BLaER1 treated with 17β-estradiol and CSF1 and Interleukin-3, amounts not matched to agents 10 nM and 100 nM (cell line): ENCODE measurements around the gene PPP1R14C.

Source experiments
- H3K27ac ChIP-seq, 11 experiments: shearing (Covaris generic); formaldehyde crosslinking; 2 replicates each; pipeline ENCODE4 v1.8.1; 2022
- H3K27me3 ChIP-seq, 11 experiments: shearing (Covaris generic); formaldehyde crosslinking; 2 replicates each; pipeline ENCODE4 v1.8.1; 2022
- H3K36me3 ChIP-seq, 11 experiments: shearing (Covaris generic); formaldehyde crosslinking; 2 replicates each; pipeline ENCODE4 v1.8.1; 2022
- H3K4me1 ChIP-seq, 10 experiments: shearing (Covaris generic); formaldehyde crosslinking; 2 replicates each; pipeline ENCODE4 v1.8.1; 2022
- H3K4me2 ChIP-seq, 11 experiments: shearing (Covaris generic); formaldehyde crosslinking; 2 replicates each; pipeline ENCODE4 v1.8.1; 2022
- H3K4me3 ChIP-seq, 10 experiments: shearing (Covaris generic); formaldehyde crosslinking; 2 replicates each; pipeline ENCODE4 v1.8.1; 2022
- H3K9ac ChIP-seq, 11 experiments: shearing (Covaris generic); formaldehyde crosslinking; 2 replicates each; pipeline ENCODE4 v1.8.1; 2022
- H3K9me3 ChIP-seq, 11 experiments: shearing (Covaris generic); formaldehyde crosslinking; replicated peaks in 1 of 11; 2 replicates each; pipeline ENCODE4 v1.8.1; 2022
- H4K20me1 ChIP-seq, 11 experiments: shearing (Covaris generic); formaldehyde crosslinking; 2 replicates each; pipeline ENCODE4 v1.8.1; 2022
- Cebpa-rat ChIP-seq, 11 experiments: shearing (Covaris generic); IDR thresholded peaks; 2 replicates each; pipeline ENCODE4 v1.8.1; 2022

The PPP1R14C gene

GRCh38 chr6:150247803-150248202 lies 105.0 kb downstream of the PPP1R14C start:
- H3K4me2 ChIP-seq = no peak overlapping the region
- peaks cover 0 to 11% (median 0%) of the 10 kb centered on the region in 11 experiments; a peak in 1 of 22 replicates for H3K27me3 ChIP-seq

GRCh38 chr6:150248300-150248699 lies 105.5 kb downstream of the PPP1R14C start:
- TF ChIP-seq Cebpa-rat (IDR thresholded peaks at IDR 0.05) = no peak
- Histone ChIP-seq H3K9ac (no peak overlapping the region), H3K4me3 (no peak overlapping the region), H3K27ac (no peak overlapping the region), H4K20me1 (no peaks in the 10 kb centered on the region), H3K4me1 (peaks cover 0 to 9% (median 3%) of the 10 kb centered on the region in 10 experiments; a peak in 9 of 20 replicates), H3K36me3 (peaks cover 0 to 9% (median 0%) of the 10 kb centered on the region in 11 experiments; a peak in 2 of 22 replicates), H3K9me3 (peaks cover 9 to 18% (median 14%) of the 10 kb centered on the region in 11 experiments), H3K4me2 (no peak overlapping the region), H3K27me3 (peaks cover 0 to 11% (median 0%) of the 10 kb centered on the region in 11 experiments; a peak in 1 of 22 replicates)

More at GRCh38 chr6:150247803-150248202, 105.0 kb downstream of the PPP1R14C start:
- no peak for TF ChIP-seq Cebpa-rat (IDR thresholded peaks at IDR 0.05)
- Histone ChIP-seq H3K4me1 (peaks cover 0 to 4% (median under 1%) of the 10 kb centered on the region in 10 experiments; a peak in 7 of 20 replicates), H3K4me3 (no peak overlapping the region), H3K27ac (no peak overlapping the region), H3K9me3 (peaks cover 9 to 18% (median 14%) of the 10 kb centered on the region in 11 experiments), H3K9ac (no peak overlapping the region), H3K36me3 (peaks cover 0 to 9% (median 0%) of the 10 kb centered on the region in 11 experiments; a peak in 2 of 22 replicates), H4K20me1 (no peaks in the 10 kb centered on the region)

GRCh38 chr6:150249261-150249660 lies 106.4 kb downstream of the PPP1R14C start:
- H3K9ac ChIP-seq = no peak overlapping the region
- H4K20me1 ChIP-seq = no peaks in the 10 kb centered on the region
- H3K4me1 ChIP-seq = peaks cover 0 to 13% (median 4%) of the 10 kb centered on the region in 10 experiments; a peak in 9 of 20 replicates
- peaks cover 0 to 5% (median 0%) of the 10 kb centered on the region in 11 experiments; a peak in 1 of 22 replicates for H3K27me3 ChIP-seq
- H3K4me3 ChIP-seq = no peak overlapping the region
- H3K4me2 ChIP-seq = no peak overlapping the region
- peaks cover 9 to 18% (median 14%) of the 10 kb centered on the region in 11 experiments for H3K9me3 ChIP-seq
- H3K27ac ChIP-seq = no peak overlapping the region
- H3K36me3 ChIP-seq = peaks cover 0 to 9% (median 0%) of the 10 kb centered on the region in 11 experiments; a peak in 2 of 22 replicates
- TF ChIP-seq Cebpa-rat (IDR thresholded peaks at IDR 0.05) = no peak

GRCh38 chr6:150250826-150251225 lies 108.0 kb downstream of the PPP1R14C start:
- Histone ChIP-seq H3K4me1 (peaks cover 0 to 13% (median 4%) of the 10 kb centered on the region in 10 experiments; a peak in 9 of 20 replicates), H3K9ac (no peak overlapping the region), H3K36me3 (peaks cover 0 to 9% (median 0%) of the 10 kb centered on the region in 11 experiments; a peak in 2 of 22 replicates), H3K9me3 (peaks cover 9 to 18% (median 14%) of the 10 kb centered on the region in 11 experiments), H3K27me3 (no peaks in the 10 kb centered on the region), H3K4me3 (no peak overlapping the region), H4K20me1 (no peaks in the 10 kb centered on the region), H3K4me2 (no peak overlapping the region), H3K27ac (no peak overlapping the region)
- TF ChIP-seq Cebpa-rat (IDR thresholded peaks at IDR 0.05) = no peak

GRCh38 chr6:150251566-150252186 lies 108.8 kb downstream of the PPP1R14C start:
- peaks cover 0 to 9% (median 0%) of the 10 kb centered on the region in 11 experiments; a peak in 2 of 22 replicates for H3K36me3 ChIP-seq
- H3K27ac ChIP-seq = no peak overlapping the region
- no peaks in the 10 kb centered on the region for H4K20me1 ChIP-seq
- H3K9ac ChIP-seq = no peak overlapping the region
- no peaks in the 10 kb centered on the region for H3K27me3 ChIP-seq
- no peak overlapping the region for H3K4me2 ChIP-seq
- H3K9me3 ChIP-seq = peaks cover 9 to 18% (median 14%) of the 10 kb centered on the region in 11 experiments
- H3K4me3 ChIP-seq = no peak overlapping the region
- no peak for TF ChIP-seq Cebpa-rat (IDR thresholded peaks at IDR 0.05)
- H3K4me1 ChIP-seq = peaks cover 0 to 13% (median 4%) of the 10 kb centered on the region in 10 experiments; a peak in 9 of 20 replicates

- no peaks in the 10 kb centered on the region for H4K20me1 ChIP-seq
- H3K27me3 ChIP-seq = no peaks in the 10 kb centered on the region
- H3K4me1 ChIP-seq = peaks cover 0 to 14% (median 4%) of the 10 kb centered on the region in 10 experiments; a peak in 9 of 20 replicates
- no peak for TF ChIP-seq Cebpa-rat (IDR thresholded peaks at IDR 0.05)
- peaks cover 4 to 10% (median 6%) of the 10 kb centered on the region in 11 experiments; a peak in 21 of 22 replicates for H3K9me3 ChIP-seq
- peaks cover 0 to 7% (median 0%) of the 10 kb centered on the region in 11 experiments; a peak in 2 of 22 replicates for H3K36me3 ChIP-seq
- H3K4me3 ChIP-seq = no peak overlapping the region
- peak overlapping the region in 6 of 11 experiments; percentile 3 to 57 (median 30); a peak in 9 of 22 replicates for H3K4me2 ChIP-seq
- no peak overlapping the region for H3K9ac ChIP-seq
- H3K27ac ChIP-seq = no peak overlapping the region
These were observed 110.0 kb downstream of the PPP1R14C start for GRCh38 chr6:150252714-150253444.

- no peak for TF ChIP-seq Cebpa-rat (IDR thresholded peaks at IDR 0.05)
- no peak overlapping the region for H3K9ac ChIP-seq
- H3K27me3 ChIP-seq = no peaks in the 10 kb centered on the region
- no peak overlapping the region for H3K4me3 ChIP-seq
- H3K27ac ChIP-seq = no peak overlapping the region
- peak overlapping the region in 5 of 11 experiments; percentile 22 to 57 (median 35); a peak in 7 of 22 replicates for H3K4me2 ChIP-seq
- H3K9me3 ChIP-seq = peaks cover 0 to 4% (median under 1%) of the 10 kb centered on the region in 11 experiments; a peak in 7 of 22 replicates
- H3K36me3 ChIP-seq = peaks cover 0 to 3% (median 0%) of the 10 kb centered on the region in 11 experiments; a peak in 1 of 22 replicates
- H3K4me1 ChIP-seq = peaks cover 0 to 14% (median 4%) of the 10 kb centered on the region in 10 experiments; a peak in 9 of 20 replicates
- no peaks in the 10 kb centered on the region for H4K20me1 ChIP-seq
These were observed 110.6 kb downstream of the PPP1R14C start for GRCh38 chr6:150253489-150253888.

GRCh38 chr6:150254770-150255169 lies 111.9 kb downstream of the PPP1R14C start:
- H3K36me3 ChIP-seq = 0 out of 22 replicates have a peak, but pooled peaks cover 0 to 2% (median 0%) of the 10 kb centered on the region in 11 experiments

More at GRCh38 chr6:150254770-150255169, 111.9 kb downstream of the PPP1R14C start:
- no peak overlapping the region for H3K9ac ChIP-seq
- H3K4me3 ChIP-seq = no peak overlapping the region
- no peak overlapping the region for H3K27ac ChIP-seq
- no peak overlapping the region for H3K4me2 ChIP-seq
- TF ChIP-seq Cebpa-rat (IDR thresholded peaks at IDR 0.05) = no peak
- H3K27me3 ChIP-seq = no peaks in the 10 kb centered on the region
- H3K4me1 ChIP-seq = peaks cover 0 to 14% (median 4%) of the 10 kb centered on the region in 10 experiments; a peak in 9 of 20 replicates
- peaks cover 0 to 6% (median 0%) of the 10 kb centered on the region in 11 experiments; a peak in 2 of 22 replicates for H3K9me3 ChIP-seq
- no peaks in the 10 kb centered on the region for H4K20me1 ChIP-seq
